ENCODE results near the gene HECTD2.

DNA sequence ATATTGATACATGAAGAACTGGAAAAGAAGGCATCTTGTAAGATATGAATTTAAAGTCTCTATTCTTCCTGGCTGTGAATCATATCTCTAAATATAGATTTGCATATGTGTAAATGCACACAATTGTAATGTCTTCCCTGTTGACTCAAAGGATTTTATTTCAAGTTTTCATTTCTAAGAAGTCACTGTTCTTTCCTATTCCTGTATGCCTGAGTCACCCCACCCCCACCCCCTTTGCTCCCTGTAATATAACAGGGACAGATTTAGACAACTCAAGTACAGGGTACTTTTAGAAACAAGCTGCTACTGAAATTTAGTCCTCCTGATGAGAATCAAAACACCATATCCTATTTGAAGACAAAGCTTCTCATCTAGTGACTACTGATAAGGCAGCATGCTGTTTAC is 43.0 kb upstream of the HECTD2 start:
- TF ChIP-seq BHLHE40 (IDR thresholded peaks at IDR 0.05; ENCODE audit: borderline replicate concordance) (no peak), LEF1 (IDR thresholded peaks at IDR 0.05; ENCODE audit: borderline replicate concordance) (no peak), SUZ12 (IDR thresholded peaks at IDR 0.05) (no peak), SP1 (IDR thresholded peaks at IDR 0.05) (no peak), ZNF384 (IDR thresholded peaks at IDR 0.05) (no peak), FOXM1 (IDR thresholded peaks at IDR 0.05; ENCODE audit: borderline replicate concordance) (no peak), ARNT (IDR thresholded peaks at IDR 0.05) (no peak), CTBP1 (IDR thresholded peaks at IDR 0.05; ENCODE audit: borderline replicate concordance) (no peak)
- TF ChIP-seq, protein P1, sequence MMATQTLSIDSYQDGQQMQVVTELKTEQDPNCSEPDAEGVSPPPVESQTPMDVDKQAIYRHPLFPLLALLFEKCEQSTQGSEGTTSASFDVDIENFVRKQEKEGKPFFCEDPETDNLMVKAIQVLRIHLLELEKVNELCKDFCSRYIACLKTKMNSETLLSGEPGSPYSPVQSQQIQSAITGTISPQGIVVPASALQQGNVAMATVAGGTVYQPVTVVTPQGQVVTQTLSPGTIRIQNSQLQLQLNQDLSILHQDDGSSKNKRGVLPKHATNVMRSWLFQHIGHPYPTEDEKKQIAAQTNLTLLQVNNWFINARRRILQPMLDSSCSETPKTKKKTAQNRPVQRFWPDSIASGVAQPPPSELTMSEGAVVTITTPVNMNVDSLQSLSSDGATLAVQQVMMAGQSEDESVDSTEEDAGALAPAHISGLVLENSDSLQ (IDR thresholded peaks at IDR 0.05): no peak
